OCI-LY3 (cell line): ENCODE measurements around the gene KCTD15.
A peak's percentile ranks its signal among the peaks of the same experiment; 100 is the strongest.

Experiments used
- H2AFZ ChIP-seq: fragments of 200-600, 300-600 bp; shearing (Covaris generic); 2 replicates; pipeline ENCODE4 v1.6.0; 2014; ENCODE audit warnings: antibody characterized with exemption, low read depth, low read length
- H3K27ac ChIP-seq: fragments of 200-600, 300-600 bp; sonication (generic); 2 replicates; pipeline ENCODE4 v1.5.1; 2014; ENCODE audit warnings: mild to moderate bottlenecking, low read length, moderate library complexity, mixed read lengths
- H3K27me3 ChIP-seq: fragments of 200-600, 300-600 bp; sonication (generic); 2 replicates; pipeline ENCODE4 v1.6.1; 2014; ENCODE audit warnings: low read depth, low read length, mixed read lengths
- H3K36me3 ChIP-seq: fragments of 200-600, 300-600 bp; sonication (generic); replicated peaks from 2 replicates; pipeline ENCODE3; 2014; ENCODE audit warnings: low read depth, low read length, mixed read lengths
- H3K4me1 ChIP-seq: fragments of 300-600, 200-600 bp; sonication (generic); 2 replicates; pipeline ENCODE4 v1.6.1; 2014; ENCODE audit warnings: low read length, mixed read lengths
- H3K4me2 ChIP-seq: fragments of 200-600, 300-600 bp; sonication (generic); 2 replicates; pipeline ENCODE4 v1.6.1; 2014; ENCODE audit warnings: low read length, mixed read lengths
- H3K4me3 ChIP-seq: fragments of 300-600, 200-600 bp; sonication (generic); 2 replicates; pipeline ENCODE4 v1.5.1; 2014; ENCODE audit warnings: antibody characterized with exemption, mild to moderate bottlenecking, low read length, moderate library complexity
- H3K79me2 ChIP-seq: fragments of 300-600, 200-600 bp; shearing (Covaris generic); 2 replicates; pipeline ENCODE4 v1.6.1; 2014; ENCODE audit warnings: mild to moderate bottlenecking, low read length, mixed read lengths
- H3K9ac ChIP-seq: fragments of 300-600, 200-600 bp; shearing (Covaris generic); 2 replicates; pipeline ENCODE4 v1.6.0; 2014; ENCODE audit warnings: mild to moderate bottlenecking, low read length, moderate library complexity
- H3K9me3 ChIP-seq: fragments of 200-600, 300-600 bp; shearing (Covaris generic); 2 replicates; pipeline ENCODE4 v1.6.1; 2014; ENCODE audit warnings: low read length, mixed read lengths; ENCODE audit not compliant: insufficient read depth
- H4K20me1 ChIP-seq: fragments of 200-600, 300-600 bp; sonication (generic); 2 replicates; pipeline ENCODE4 v1.6.1; 2016; ENCODE audit warnings: low read length, mixed read lengths; ENCODE audit not compliant: insufficient read depth
- EZH2phosphoT487 ChIP-seq: fragments of 200-600 bp; shearing (Covaris generic); IDR thresholded peaks from 2 replicates; pipeline ENCODE4 v1.6.1; 2018; ENCODE audit warnings: antibody characterized with exemption, mixed run types, low read depth
- TF ChIP-seq, protein P1 (sequence below): fragments of 200-600, 300-600 bp; sonication (generic); IDR thresholded peaks from 2 replicates; pipeline ENCODE4 v1.5.1; 2014; ENCODE audit warnings: antibody characterized with exemption, low read length, low read depth

KCTD15 gene

DNA sequence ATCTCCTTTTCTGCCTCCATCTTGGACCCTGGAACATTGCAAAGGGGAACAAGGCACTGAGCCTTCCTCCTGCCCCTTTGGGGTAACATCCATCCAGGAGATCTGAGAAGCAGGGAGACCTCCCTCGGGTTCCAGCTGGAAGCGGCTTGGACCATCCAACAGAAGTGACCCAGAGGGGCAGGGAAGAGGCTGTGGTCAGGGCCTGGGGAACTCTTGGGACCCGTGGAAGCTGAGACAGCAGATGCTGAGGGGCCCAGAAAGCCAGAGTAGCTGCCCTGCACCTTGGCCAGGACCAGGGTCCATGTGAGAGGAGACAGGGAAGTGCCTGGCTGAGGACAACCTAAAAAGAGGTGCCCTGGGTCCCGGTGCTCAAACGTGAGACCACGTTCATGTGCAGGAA, 21.9 kb upstream of the KCTD15 start:
- Histone ChIP-seq H3K27ac (no peak overlapping the region), H3K79me2 (no peaks in the 10 kb centered on the region), H3K4me1 (peaks cover 6% of the 10 kb centered on the region), H3K36me3 (no peaks in the 10 kb centered on the region), H3K9me3 (no peaks in the 10 kb centered on the region), H3K9ac (no peak overlapping the region), H3K4me3 (no peak overlapping the region), H4K20me1 (0 out of 2 replicates have a peak, but pooled peaks cover 7% of the 10 kb centered on the region), H3K27me3 (peaks cover 23% of the 10 kb centered on the region), H3K4me2 (no peak overlapping the region), H2AFZ (no peak overlapping the region)
- TF ChIP-seq EZH2phosphoT487 = no peak
- TF ChIP-seq, protein P1, sequence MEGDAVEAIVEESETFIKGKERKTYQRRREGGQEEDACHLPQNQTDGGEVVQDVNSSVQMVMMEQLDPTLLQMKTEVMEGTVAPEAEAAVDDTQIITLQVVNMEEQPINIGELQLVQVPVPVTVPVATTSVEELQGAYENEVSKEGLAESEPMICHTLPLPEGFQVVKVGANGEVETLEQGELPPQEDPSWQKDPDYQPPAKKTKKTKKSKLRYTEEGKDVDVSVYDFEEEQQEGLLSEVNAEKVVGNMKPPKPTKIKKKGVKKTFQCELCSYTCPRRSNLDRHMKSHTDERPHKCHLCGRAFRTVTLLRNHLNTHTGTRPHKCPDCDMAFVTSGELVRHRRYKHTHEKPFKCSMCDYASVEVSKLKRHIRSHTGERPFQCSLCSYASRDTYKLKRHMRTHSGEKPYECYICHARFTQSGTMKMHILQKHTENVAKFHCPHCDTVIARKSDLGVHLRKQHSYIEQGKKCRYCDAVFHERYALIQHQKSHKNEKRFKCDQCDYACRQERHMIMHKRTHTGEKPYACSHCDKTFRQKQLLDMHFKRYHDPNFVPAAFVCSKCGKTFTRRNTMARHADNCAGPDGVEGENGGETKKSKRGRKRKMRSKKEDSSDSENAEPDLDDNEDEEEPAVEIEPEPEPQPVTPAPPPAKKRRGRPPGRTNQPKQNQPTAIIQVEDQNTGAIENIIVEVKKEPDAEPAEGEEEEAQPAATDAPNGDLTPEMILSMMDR = no peak

DNA sequence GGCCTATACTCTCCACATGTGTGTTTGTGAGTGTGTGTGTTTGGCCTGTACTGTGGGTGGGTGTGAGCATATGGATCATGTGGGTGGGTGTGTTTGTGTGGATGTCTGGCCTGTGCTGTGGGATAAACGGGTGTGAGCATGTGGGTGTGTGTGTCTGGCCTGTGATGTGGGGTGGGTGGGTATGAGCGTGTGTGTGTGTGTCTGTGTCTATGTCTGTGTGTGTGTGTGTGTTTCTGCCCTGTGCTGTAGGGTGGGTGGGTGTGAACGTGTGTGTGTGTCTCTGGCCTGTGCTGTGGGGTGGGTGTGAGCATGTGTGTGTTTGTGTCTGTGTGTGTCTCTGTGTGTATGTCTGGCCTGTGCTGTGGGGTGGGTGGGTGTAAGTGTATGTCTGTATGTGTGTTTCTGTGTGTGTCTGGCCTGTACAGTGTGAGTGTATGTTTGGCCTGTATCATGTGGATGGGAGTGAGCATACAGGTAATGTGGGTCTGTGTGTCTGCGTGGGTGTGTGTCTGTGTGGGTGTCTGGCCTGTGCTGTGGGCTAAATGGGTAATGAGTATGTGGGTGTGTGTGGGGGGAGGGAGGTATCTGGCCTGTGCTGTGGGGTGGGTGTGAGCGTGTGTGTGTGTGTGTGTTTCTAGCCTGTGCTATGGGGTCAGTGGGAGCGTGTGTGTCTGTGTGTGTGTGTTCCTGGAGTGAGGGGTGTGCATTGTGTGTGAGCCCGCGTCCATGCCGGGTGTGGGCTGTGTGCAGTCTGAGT, 20.8 kb upstream of the KCTD15 start:
- H3K4me3 ChIP-seq = no peak overlapping the region
- no peak overlapping the region for H3K4me2 ChIP-seq
- TF ChIP-seq EZH2phosphoT487 = no peak
- TF ChIP-seq, protein P1 = no peak
- peaks cover 6% of the 10 kb centered on the region for H3K4me1 ChIP-seq
- H3K79me2 ChIP-seq = no peaks in the 10 kb centered on the region
- no peak overlapping the region for H2AFZ ChIP-seq
- H4K20me1 ChIP-seq = no peaks in the 10 kb centered on the region
- no peaks in the 10 kb centered on the region for H3K36me3 ChIP-seq
- H3K27ac ChIP-seq = no peak overlapping the region
- no peaks in the 10 kb centered on the region for H3K9me3 ChIP-seq
- H3K9ac ChIP-seq = no peak overlapping the region
- H3K27me3 ChIP-seq = peaks cover 16% of the 10 kb centered on the region

DNA sequence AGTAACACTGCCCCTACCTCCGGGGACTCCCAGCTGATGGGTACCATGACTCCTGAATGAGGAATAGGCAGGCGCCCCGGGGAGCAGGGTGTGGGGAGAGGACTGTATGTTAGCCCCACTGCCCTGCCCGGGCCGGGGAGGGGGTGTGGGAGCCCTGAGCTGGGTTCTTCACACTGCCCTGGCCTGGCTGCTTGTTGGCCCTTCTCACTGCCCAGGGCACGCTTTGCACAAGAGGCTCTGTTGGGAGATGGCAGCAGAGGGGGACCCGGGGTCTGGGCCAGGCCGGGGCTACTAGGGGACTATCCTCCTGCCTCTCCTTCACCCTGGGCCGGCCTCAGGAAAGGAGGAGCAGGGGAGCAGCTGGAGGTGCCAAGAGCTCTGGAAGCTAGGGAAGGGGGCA, 19.3 kb upstream of the KCTD15 start:
- Histone ChIP-seq H3K4me2 (no peak overlapping the region; the same call in 1 of the 2 replicates), H3K79me2 (no peaks in the 10 kb centered on the region), H2AFZ (no peak overlapping the region), H3K4me3 (no peak overlapping the region), H3K36me3 (no peaks in the 10 kb centered on the region), H3K4me1 (peaks cover 6% of the 10 kb centered on the region), H4K20me1 (no peaks in the 10 kb centered on the region), H3K27ac (no peak overlapping the region), H3K9me3 (no peaks in the 10 kb centered on the region), H3K27me3 (peaks cover 16% of the 10 kb centered on the region), H3K9ac (no peak overlapping the region)
- TF ChIP-seq, protein P1 = no peak
- TF ChIP-seq EZH2phosphoT487 = no peak

DNA sequence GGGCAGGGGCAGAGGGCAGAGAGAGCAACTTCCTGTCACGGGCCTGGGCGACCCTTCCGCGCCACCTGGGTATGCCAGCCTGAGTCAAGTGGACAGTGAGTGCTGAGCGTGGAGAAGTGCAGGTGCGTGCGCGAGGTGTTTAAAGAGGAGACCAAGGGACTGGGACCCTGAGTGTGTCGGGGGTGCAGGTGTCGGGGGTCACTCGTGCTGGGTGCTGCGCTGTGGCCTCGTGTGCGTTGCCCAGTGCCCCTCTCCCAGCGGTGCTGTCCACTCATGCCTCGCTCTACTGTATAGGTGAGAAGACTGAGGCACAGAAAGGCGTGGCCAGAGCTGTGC, 18.9 kb upstream of the KCTD15 start:
- H4K20me1 ChIP-seq = no peaks in the 10 kb centered on the region
- H3K27ac ChIP-seq = no peak overlapping the region
- TF ChIP-seq, protein P1 = no peak
- TF ChIP-seq EZH2phosphoT487 = no peak
- peaks cover 16% of the 10 kb centered on the region for H3K27me3 ChIP-seq
- peaks cover 6% of the 10 kb centered on the region for H3K4me1 ChIP-seq
- no peak overlapping the region for H3K4me3 ChIP-seq
- no peaks in the 10 kb centered on the region for H3K9me3 ChIP-seq
- no peaks in the 10 kb centered on the region for H3K36me3 ChIP-seq
- H2AFZ ChIP-seq = no peak overlapping the region
- H3K79me2 ChIP-seq = no peaks in the 10 kb centered on the region
- H3K4me2 ChIP-seq = peak overlapping the region; percentile 26
- H3K9ac ChIP-seq = no peak overlapping the region
